Astrocyte of the hippocampus (primary cell): ENCODE data around the gene WAS.
"Not testable (repeated sequence)": the region's sequence is repeated elsewhere in the genome, so short reads cannot be mapped to it uniquely, and the experiment has no call there.

Source experiments
- DNase-seq: peaks from one replicate; pipeline ENCODE4 v3.0.0; 2011; ENCODE audit warnings: low read depth, low spot score

The WAS gene

DNA sequence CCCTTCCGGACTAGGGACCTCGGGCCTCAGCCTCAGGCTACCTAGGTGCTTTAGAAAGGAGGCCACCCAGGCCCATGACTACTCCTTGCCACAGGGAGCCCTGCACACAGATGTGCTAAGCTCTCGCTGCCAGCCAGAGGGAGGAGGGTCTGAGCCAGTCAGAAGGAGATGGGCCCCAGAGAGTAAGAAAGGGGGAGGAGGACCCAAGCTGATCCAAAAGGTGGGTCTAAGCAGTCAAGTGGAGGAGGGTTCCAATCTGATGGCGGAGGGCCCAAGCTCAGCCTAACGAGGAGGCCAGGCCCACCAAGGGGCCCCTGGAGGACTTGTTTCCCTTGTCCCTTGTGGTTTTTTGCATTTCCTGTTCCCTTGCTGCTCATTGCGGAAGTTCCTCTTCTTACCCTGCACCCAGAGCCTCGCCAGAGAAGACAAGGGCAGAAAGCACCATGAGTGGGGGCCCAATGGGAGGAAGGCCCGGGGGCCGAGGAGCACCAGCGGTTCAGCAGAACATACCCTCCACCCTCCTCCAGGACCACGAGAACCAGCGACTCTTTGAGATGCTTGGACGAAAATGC is at the start of gene WAS:
Gene WAS (plus strand): TSS at position 389 of the 572 bp plus-strand sequence. CDS start 55 bp downstream, at position 444.
- no peak for DNase-seq

DNA sequence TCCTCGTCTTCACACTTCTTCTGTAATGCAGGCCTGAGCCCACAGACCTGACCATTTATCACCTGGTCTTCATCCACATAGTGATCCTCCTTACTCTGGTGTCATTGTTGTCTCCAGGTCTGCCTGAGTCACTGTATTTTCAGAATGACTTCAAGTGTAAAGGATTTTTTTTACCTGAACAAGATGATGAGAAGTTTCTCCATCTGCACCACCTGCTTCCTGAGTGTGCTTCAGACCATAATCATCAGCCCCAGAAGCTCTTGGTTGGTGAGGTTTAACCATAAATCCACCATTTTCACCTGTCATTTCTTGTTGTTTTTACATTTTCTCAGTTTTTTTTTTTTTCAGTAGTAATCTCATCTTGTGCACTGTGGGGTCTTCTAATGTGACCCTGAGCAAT is 47.3 kb upstream of the WAS start:
- no peak for DNase-seq

DNA sequence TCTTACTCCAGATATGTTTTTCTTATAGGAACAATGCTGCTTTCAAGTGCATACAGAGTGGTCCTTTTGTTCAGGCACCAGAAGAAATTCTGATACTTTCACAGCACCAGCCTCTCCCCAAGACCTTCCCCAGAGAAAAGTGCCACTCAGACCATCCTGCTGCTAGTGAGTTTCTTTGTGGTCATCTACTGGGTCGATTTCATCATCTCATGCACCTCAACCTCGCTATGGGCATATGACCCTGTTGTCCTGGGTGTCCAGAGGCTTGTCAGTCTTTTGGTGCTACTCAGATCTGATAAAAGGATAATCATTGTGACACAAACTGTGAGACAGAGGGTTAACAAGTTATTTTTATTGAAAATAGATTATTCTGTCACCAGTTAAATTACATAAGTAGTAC is 46.8 kb upstream of the WAS start:
- no peak for DNase-seq

DNA sequence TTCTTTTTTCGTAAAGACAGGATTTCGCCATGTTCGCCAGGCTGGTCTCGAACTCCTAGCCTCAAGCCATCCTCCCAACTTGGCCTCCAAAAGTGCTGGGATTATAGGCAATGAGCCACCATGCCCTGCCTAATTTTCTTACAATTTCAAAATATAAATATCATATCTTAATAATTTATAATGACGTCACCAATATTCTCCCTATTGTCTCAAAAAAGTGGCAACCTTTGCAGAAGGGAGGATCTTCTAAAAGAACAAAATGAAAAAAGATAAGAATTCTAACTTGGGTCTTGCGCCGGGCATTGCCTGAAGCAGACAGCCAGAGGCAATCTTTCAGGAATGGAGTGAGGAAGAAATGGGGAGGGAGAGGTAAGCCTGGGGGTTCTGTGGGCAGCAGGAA is 37.9 kb upstream of the WAS start:
- DNase-seq: no peak

DNA sequence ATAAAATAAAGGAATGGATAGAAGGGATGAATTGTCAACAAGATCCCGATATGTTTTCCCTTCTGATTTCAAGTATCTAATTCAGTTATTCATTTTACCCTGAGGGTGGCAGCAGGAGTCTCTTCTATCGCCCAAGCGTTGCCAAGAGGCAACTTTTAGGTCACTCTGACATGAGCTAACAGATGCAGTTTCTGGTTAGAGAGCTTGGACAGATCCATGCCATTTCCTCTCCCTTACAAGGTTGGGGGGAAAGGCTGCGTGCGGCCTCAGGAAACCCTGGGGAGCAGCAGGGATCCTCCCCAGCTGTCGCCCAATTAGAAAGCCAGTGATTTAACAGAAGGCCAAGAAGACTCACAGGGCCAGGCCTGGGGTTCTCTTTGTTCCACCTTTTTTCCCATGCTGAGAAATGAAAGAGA is 35.3 kb upstream of the WAS start:
- peak; percentile 53 for DNase-seq

DNA sequence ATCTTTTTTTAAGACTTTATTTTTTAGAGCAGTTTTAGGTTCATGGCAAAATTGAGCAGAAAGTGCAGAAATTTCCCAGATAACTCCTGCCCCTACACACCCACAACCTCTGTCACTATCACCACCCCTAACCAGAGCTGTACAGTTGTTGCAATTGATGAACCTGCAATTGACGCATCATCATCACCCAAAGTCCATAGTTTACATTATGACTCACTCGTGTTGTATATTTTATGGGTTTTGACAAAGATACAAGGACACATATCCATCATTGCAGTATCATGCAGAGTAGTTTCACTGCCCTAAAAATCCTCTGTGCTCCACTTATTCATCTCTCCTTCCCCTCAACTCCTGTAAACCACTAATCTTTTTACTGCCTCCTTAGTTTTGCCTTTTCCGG is 34.5 kb upstream of the WAS start:
- no peak for DNase-seq

DNA sequence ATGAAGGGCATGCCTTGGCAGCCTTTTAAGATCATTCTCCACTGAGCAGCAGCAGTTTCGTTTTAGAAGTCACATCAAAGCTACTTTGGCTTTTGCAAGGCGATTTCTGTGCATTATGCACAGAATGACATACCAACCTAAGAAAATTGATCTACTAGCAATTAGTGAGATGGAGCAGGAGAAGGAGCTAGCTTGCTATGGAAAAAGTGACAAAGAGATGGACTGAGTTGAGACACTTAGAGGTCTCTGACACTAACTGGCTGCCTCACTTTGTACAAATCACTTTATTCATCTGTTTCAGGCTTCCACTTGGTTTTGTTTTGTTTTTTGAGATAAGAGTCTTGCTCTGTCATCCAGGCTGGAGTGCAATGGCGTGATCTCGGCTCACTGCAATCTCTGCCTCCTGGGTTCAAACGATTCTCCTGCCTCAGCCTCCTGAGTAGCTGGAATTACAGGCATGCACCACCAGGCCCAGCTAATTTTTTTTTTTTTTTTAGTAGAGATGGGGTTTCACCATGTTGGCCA is 31.5 kb upstream of the WAS start:
- DNase-seq: not testable (repeated sequence)

DNA sequence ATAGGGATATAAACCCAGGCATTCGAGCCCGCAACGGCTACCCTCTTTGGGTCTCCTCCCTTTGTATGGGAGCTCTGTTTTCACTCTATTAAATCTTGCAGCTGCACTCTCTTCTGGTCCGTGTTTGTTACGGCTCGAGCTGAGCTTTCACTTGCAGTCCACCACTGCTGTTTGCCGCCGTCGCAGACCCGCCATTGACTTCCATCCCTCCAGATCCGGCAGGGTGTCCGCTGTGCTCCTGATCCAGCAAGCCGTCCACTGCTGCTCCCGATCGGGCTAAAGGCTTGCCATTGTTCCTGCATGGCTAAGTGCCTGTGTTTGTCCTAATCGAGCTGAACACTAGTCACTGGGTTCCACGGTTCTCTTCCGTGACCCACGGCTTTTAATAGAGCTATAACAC is 28.9 kb upstream of the WAS start:
- not testable (repeated sequence) for DNase-seq

DNA sequence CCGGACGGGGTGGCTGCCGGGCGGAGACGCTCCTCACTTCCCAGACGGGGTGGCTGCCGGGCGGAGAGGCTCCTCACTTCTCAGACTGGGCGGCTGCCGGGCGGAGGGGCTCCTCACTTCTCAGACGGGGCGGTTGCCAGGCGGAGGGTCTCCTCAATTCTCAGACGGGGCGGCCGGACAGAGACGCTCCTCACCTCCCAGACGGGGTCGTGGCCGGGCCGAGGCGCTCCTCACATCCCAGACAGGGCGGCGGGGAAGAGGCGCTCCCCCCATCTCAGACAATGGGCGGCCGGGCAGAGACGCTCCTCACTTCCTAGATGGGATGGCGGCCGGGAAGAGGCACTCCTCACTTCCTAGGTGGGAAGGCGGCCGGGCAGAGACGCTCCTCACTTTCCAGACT is 23.9 kb upstream of the WAS start:
- not testable (repeated sequence) for DNase-seq

DNA sequence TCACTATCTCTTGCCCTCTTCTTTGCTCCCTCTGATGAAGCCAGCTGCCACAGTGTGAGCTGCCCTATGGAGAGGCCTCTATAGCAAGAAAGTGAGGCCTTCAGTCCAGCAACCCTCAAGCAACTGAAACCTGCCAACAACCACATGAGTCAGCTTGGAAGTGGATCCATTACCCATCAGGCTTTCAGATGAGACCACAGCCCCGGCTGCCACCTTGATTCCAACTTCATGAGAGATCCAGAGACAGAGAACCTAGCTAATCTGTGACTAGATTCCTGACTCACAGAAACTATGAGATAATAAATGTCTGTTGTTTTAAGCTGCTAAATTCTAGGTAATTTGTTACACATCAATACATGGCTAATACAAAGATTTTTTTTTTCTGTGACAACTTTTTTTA is 20.4 kb upstream of the WAS start:
- no peak for DNase-seq

DNA sequence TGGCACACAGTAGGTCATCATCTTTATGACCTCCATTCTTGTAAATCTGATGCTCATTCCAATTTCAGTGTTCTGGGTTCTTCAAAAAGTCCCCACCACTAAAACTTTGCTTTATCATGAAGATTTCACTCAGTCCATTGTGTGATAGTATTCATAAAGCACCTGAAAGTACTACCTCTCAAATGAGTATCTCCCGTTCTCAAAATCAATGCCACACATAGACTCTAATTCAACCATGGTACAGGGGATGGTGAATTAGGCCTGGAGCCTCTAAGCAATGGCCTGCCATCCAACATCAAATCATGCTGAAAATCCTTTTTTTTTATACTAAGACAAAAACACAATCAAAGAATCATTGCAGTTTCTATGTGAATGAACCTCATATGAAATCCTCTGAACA is 19.4 kb upstream of the WAS start:
- DNase-seq: no peak

DNA sequence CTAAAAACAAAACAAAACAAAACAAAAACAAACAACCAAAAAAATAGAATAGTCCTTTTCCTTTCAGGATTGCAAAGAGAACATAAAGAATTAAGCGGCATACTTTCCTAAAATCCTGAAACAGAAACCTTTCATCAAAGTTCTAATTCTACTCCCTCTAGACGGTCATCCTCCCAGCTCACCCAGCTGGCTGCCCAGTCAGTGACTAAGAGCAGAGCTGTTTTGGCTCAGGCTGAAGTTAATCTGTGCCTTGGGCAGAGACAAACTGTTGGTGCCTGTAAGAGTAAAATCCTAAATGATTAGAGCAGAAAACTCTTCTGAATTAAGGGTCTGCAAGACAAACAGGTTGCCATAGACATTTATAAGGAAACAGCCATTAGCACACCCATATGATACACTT is 17.6 kb upstream of the WAS start:
- DNase-seq: peak; percentile 28

DNA sequence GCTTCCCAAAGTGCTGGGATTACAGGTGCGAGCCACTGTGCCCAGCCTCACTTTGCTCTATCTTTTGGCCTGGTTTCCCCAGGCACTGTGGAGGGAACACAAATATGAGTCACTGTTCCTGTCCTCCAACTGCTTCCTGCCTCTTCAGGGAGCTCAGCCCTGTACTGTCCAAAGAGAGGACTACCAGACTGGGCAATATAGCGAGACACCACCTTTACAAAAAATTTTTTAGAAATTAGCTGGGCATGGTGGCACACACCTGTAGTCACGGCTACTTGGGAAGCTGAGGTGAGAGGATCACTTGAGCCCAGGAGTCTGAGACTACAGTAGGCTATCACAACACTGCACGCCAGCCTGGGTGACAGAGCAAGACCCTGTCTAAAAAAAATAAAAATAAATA is 16.9 kb upstream of the WAS start:
- DNase-seq: no peak

DNA sequence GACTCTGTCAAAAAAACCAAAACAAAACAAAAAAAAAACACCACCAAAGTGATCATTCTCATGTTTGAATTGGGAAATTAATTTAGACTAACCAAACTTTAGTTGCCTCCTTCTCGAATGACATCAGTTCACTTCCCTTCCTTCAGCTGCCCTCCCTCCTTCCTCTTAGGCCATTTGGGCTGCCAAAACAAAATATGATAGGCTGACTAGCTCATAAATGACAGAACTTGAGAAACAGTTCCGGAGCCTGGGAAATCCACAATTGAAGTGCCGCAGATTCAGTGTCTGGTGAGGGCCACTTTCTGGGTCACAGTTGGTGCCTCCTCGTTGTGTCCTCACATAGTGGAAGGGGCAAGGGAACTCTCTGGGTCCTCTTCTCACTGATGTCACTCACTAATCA is 16.1 kb upstream of the WAS start:
- no peak for DNase-seq

DNA sequence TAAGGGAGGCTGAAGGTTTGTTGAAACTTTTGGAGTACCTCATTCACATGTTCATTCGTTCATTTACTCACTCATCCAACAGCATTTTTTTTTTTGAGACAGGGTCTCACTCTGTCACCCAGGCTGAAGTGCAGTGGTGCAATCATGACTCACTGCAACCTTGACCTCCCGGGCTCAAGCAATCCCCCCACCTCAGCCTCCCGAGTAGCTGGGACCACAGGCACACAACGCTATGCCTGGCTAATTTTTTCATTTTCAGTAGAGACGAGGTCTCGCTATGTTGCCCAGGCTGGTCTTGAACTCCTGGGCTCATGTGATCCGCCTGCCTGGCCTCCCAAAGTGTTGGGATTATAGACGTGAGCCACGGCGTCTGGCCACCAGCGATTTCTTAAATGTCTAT is 15.4 kb upstream of the WAS start:
- not testable (repeated sequence) for DNase-seq

DNA sequence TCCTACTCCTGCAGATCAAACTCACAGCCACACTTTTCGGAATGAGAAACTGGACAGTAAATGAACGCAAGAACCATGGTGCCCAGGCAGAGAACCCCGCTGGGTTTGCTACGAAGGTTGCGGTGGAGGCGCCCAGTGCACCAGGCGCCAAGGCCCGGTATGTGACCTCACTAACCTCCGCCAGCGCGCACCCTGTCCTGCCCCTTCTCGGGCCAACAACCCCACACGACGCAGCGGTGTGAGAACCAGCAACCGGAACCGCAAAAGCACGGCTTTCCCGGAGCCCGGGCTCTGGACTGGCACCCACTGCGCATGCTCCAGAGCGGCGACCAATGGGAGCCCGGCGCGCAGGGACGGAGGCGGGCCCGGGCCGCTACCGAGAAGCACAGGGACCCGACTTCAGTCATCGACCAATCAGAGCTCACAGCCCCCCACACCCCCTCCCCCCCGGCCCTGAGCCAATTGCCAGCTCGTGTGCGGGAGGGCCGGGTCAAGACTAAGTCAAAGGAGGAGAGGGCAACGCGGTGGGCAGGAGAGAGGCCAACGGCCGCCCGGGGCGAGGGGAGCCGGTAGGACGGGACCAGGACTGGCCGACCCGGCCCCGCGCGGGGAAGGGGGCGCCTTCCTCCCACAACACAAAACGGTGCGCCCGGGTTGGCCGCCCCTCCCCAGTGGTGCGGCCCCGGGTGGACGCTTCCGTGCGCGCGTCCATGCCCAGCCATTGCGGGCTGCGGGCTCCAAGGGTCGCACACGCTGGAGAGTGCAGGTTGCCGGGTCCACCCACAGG is 7.3 kb upstream of the WAS start:
- DNase-seq: peak; percentile 92

DNA sequence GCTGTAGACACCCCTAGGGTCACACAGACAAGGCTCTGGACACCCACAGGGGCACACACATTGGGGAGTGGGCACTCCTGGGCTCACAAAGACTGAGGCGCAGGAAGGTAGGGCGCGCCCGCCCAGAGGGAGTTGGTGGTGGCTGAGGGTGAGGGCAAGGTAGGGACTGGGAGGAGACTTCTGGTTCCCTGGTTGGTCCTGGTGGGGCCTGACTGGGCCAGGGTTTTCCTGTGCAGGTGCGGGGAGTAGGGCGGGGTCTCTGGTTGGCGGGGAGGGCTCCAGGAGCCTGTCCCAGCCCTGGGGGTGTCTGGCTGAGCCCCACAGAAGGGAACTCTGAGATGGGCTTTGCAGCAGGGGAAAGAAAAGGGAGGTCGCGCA is 6.7 kb upstream of the WAS start:
- DNase-seq: no peak

DNA sequence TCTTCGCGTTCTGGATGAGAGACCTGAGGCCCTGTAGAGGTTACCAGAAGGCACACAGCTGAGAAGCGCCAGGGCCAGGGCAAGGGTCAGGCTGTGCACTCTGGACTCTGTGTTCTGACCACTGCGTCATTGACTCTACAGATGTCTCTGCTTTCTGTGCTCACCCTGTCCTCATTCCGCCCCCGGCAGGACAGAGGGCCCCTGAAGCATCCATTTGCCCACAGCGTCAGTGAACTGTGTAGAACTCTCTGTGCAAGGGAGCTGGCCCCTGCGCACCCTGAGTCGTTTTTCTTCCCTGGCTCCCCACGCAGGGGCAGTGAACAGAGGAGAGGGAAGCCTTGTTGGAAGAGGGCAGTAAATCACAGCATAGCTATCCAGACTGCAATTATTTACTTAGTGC is 6.1 kb upstream of the WAS start:
- no peak for DNase-seq

DNA sequence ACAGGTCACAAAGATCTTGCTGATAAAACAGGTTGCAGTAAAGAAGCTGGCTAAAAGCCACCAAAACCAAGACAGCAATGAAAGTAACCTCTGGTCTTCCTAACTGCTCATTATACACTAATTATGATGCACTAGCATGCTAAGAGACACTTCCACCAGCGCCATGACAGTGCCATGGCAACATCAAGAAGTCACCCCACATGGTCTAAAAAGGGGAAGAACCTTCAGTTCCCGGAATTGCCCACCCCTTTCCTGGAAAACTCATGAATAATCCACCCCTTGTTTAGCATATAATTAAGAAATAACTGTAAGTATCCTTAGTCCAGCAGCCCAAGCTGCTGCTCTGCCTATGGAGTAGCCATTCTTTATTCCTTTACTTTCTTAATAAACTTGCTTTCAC is 3.1 kb upstream of the WAS start:
- DNase-seq: not testable (repeated sequence)

DNA sequence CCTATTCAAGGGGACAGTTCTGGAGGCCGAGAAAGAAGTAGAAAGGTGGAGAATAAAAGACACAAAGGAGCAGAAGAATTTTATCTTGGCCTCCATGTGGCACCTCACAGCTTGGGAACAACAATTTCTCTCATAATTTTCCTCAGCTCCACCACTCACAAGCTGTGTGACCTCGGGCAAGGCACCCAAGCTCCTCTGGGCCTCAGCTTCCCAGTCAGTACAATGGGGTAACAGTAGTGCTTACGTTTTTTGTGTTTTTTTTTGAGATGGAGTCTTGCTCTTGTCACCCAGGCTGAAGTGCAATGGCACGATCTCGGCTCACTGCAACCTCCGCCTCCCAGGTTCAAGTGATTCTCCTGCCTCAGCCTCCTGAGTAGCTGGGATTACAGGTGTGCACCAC is 2.7 kb upstream of the WAS start:
- not testable (repeated sequence) for DNase-seq

DNA sequence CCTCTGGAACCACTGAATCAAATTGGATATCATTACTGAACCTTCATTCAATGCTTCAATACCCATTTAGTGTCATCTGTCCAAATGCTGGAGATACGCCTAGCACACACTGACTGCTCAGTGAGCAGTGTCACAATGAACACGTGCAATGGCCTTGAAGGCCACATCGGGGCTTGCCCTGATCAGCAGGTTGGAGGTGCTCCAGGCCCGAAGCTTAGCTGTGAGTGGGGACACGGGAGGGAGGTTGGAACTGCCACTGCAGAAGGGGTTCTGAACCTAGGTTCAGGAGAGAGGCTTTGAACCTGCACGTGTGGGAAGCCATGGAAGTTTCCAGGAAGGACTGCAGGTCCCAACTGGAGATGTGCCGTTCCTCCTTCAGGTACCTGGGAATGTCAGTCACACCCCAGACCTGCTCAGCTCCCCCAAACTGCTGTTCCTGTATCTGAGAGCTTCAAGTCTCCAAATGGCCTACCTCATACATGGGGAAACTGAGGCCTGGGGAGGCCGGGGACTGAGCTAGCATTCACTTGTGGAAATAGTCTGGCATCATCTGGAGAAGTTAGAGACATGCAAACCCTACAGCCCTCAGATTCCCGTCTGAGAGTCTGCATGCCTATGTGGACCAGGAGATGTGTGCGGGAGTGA is 1.9 kb upstream of the WAS start:
- DNase-seq: no peak

DNA sequence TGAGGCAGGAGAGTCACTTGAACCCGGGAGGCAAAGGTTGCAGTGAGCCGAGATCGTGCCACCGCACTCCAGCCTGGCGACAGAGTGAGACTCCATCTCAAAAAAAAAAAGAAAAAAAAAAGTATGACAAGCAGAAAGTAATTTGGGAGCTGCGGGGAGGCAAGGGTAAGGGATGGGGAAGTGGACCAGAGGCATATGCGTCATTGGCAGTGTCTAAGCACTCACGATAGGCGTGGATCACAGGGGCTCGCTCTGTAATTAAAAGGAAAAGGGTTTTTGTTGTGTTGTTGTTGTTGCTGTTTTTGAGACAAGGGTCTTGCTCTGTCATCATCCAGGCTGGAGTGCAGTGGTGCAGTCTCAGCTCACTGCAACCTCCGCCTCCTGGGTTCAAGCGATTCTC is 804 bp upstream of the WAS start:
- DNase-seq: not testable (repeated sequence)

DNA sequence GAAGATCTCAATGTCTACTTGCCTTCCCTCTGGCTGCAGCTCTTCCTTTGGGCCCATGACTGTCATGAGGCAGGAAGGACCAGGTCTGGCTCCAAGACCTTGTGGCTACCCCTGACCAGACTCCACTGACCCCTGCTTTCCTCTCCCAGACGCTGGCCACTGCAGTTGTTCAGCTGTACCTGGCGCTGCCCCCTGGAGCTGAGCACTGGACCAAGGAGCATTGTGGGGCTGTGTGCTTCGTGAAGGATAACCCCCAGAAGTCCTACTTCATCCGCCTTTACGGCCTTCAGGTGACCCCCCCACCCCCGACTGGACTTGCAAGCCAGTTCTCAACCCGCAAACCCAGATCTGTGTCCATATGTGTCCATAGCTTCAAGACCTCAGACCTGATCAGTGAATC is 535 bp downstream of the WAS start:
- DNase-seq: no peak
